Measurements from ENCODE around the gene PLTP. TPM values are rescaled to one million over a fixed set of nuclear protein-coding genes. Genes with fewer than 3 reads are reported as not detected.

PLTP gene
- total and polyA plus RNA-seq, 2 of the 13 experiments (the other 11 are each of a cell fraction or from before 2014, with no cell fraction given): 16.9 to 28.6 TPM

DNA sequence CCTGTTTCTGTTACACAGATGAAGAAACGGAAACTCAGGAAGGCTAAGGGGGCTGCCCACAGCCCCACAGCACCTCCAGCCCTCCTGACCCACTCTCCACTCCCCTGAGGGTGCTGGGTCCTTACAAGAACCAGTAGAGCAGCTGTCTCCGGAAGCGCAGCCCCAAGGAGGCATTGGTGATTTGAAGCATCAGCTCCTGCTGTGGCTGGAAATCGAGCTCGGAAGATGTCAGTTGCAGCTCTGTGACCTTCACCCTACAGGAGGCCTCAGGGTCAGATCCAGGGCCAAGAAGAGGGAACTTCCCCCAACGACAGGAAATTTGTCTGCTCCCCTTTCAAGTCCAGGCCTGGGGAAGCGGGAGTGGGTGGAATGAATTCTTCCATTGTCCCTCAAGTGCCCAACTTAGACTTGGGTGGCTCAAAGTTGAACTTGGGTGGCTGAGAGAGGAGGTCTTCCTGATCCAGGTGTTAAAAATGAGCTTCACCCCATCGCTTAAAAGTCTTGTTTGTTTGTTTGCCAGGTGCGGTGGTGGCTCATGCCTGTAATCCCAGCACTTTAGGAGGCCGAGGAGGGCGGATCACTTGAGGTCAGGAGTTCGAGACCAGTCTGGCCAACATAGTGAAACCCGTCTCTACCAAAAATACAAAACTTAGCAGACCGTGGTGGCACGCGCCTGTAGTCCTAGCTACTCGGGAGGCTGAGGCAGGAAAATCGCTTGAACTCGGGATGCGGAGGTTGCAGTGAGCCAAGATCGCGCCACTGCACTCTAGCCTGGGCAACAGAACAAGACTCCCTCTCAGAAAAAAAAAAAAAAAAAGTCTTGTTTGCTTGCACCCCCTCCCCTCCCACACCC lies 1.9 kb downstream of the PLTP start (continued):
- TF ChIP-seq, protein P1, sequence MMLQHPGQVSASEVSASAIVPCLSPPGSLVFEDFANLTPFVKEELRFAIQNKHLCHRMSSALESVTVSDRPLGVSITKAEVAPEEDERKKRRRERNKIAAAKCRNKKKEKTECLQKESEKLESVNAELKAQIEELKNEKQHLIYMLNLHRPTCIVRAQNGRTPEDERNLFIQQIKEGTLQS (CRISPR knock-in tag; IDR thresholded peaks at IDR 0.05): no peak
- no peak for TF ChIP-seq AGO2 (optimal IDR thresholded peaks at IDR 0.05; ENCODE audit: low read depth, low read length)
- TF ChIP-seq ATF7-NPFF (CRISPR knock-in tag; IDR thresholded peaks at IDR 0.05; ENCODE audit: low read depth): no peak
- peak; percentile 85 for TF ChIP-seq NR2F2 (IDR thresholded peaks at IDR 0.05; ENCODE audit: borderline replicate concordance, low read depth)
- no peak for TF ChIP-seq FOXK1 (CRISPR knock-in tag; IDR thresholded peaks at IDR 0.05; ENCODE audit: borderline replicate concordance, low read depth)
- 0 out of 2 replicates have a peak, but pooled peaks have one; percentile 32 for TF ChIP-seq ZNF101 (CRISPR knock-in tag; IDR thresholded peaks at IDR 0.05; ENCODE audit: borderline replicate concordance, low read depth)
- TF ChIP-seq ARHGAP35 (CRISPR knock-in tag; IDR thresholded peaks at IDR 0.05; ENCODE audit: borderline replicate concordance): no peak
- TF ChIP-seq RAD21 (CRISPR knock-in tag; IDR thresholded peaks at IDR 0.05): no peak
- TF ChIP-seq RXRA (CRISPR knock-in tag; IDR thresholded peaks at IDR 0.05): peak; percentile 95
- no peak for TF ChIP-seq NFYC (CRISPR knock-in tag; IDR thresholded peaks at IDR 0.05)
- TF ChIP-seq ZNF772 (CRISPR knock-in tag; IDR thresholded peaks at IDR 0.05): peak; percentile 25; the same call in 1 of the 2 replicates
- TF ChIP-seq CHD4 (IDR thresholded peaks at IDR 0.05; ENCODE audit: borderline replicate concordance, low read length): no peak; the same call in 1 of the 2 replicates
- TF ChIP-seq, protein P2, sequence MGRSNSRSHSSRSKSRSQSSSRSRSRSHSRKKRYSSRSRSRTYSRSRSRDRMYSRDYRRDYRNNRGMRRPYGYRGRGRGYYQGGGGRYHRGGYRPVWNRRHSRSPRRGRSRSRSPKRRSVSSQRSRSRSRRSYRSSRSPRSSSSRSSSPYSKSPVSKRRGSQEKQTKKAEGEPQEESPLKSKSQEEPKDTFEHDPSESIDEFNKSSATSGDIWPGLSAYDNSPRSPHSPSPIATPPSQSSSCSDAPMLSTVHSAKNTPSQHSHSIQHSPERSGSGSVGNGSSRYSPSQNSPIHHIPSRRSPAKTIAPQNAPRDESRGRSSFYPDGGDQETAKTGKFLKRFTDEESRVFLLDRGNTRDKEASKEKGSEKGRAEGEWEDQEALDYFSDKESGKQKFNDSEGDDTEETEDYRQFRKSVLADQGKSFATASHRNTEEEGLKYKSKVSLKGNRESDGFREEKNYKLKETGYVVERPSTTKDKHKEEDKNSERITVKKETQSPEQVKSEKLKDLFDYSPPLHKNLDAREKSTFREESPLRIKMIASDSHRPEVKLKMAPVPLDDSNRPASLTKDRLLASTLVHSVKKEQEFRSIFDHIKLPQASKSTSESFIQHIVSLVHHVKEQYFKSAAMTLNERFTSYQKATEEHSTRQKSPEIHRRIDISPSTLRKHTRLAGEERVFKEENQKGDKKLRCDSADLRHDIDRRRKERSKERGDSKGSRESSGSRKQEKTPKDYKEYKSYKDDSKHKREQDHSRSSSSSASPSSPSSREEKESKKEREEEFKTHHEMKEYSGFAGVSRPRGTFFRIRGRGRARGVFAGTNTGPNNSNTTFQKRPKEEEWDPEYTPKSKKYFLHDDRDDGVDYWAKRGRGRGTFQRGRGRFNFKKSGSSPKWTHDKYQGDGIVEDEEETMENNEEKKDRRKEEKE (IDR thresholded peaks at IDR 0.05): no peak
- no peak for TF ChIP-seq ZNF710 (CRISPR knock-in tag; IDR thresholded peaks at IDR 0.05; ENCODE audit: borderline replicate concordance)
- TF ChIP-seq, protein P3, sequence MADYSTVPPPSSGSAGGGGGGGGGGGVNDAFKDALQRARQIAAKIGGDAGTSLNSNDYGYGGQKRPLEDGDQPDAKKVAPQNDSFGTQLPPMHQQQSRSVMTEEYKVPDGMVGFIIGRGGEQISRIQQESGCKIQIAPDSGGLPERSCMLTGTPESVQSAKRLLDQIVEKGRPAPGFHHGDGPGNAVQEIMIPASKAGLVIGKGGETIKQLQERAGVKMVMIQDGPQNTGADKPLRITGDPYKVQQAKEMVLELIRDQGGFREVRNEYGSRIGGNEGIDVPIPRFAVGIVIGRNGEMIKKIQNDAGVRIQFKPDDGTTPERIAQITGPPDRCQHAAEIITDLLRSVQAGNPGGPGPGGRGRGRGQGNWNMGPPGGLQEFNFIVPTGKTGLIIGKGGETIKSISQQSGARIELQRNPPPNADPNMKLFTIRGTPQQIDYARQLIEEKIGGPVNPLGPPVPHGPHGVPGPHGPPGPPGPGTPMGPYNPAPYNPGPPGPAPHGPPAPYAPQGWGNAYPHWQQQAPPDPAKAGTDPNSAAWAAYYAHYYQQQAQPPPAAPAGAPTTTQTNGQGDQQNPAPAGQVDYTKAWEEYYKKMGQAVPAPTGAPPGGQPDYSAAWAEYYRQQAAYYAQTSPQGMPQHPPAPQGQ (CRISPR knock-in tag; IDR thresholded peaks at IDR 0.05; ENCODE audit: borderline replicate concordance): no peak
- no peak for TF ChIP-seq STAG1 (CRISPR knock-in tag; IDR thresholded peaks at IDR 0.05)
- no peak for TF ChIP-seq ZNF720 (CRISPR knock-in tag; IDR thresholded peaks at IDR 0.05)
- TF ChIP-seq ZNF251 (CRISPR knock-in tag; IDR thresholded peaks at IDR 0.05): no peak

Data from HepG2 (cell line).